Measurements from ENCODE around the gene SNRPN. TPM values are rescaled to one million over a fixed set of nuclear protein-coding genes. Genes with fewer than 3 reads are reported as not detected.

SNRPN gene
- total RNA-seq, 1 experiment from 2014 or later, result 2.0 TPM

DNA sequence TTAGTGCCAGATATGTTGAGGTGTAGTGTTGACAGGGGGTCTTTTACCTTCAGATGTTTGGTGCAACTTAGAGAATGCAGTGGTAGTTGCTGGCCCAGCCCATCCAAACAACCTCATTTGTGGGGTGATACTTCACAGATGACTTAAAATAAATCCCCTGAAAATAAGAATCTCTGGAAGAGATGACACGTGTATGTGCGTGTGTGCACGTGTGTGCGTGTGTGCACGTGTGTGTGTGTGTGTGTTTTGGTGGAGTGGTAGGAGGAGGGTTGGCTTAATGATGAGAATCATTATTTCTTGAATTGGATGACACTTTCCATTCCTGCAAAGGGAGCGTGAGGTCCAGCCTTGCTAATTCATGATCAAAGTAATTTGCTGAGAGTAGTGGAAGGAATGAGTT lies 31.9 kb downstream of the SNRPN start:
- BruUV-seq (replicated peaks), result no TSS peak
- CTCF ChIA-PET, result no interaction called here
- intact Hi-C loops (cut with micrococcal nuclease), result no loop called here

GRCh38 chr15:25019434-25019833 lies 64.6 kb downstream of the SNRPN start:
- no peaks in the 10 kb centered on the region for H3K36me3 ChIP-seq (ENCODE audit: control insufficient read depth in 1 of 2, insufficient read depth in 2 of 2, low read length in 2 of 2)
- no peak overlapping the region for H2AFZ ChIP-seq (ENCODE audit: low read depth, low read length, poor library complexity, severe bottlenecking)
- peaks cover 3 to 33% of the 10 kb centered on the region in 2 experiments; a peak in 3 of 4 replicates for H3K9me3 ChIP-seq (ENCODE audit: control insufficient read depth in 1 of 2, insufficient read depth in 1 of 2, low read depth in 1 of 2, low read length in 2 of 2)
- H3K4me2 ChIP-seq (ENCODE audit: low read length), result no peak overlapping the region
- H3K4me1 ChIP-seq (ENCODE audit: control insufficient read depth in 1 of 2, insufficient read depth in 2 of 2, low read length in 2 of 2), result no peaks in the 10 kb centered on the region
- no peaks in the 10 kb centered on the region for H3K9me2 ChIP-seq (ENCODE audit: insufficient read depth)
- no peak overlapping the region for H3K27ac ChIP-seq (ENCODE audit: low read depth, low read length)
- ChIA-PET RAD21 (ENCODE audit: low non-redundant PET in 1 of 2, low total read pairs in 2 of 2, uncharacterized antibody in 2 of 2, unreplicated experiment in 2 of 2) (no interaction called here), CTCF (no interaction called here), POLR2A (no interaction called here)
- H3K9ac ChIP-seq (ENCODE audit: low read length), result no peak overlapping the region
- no peak for DNase-seq (ENCODE audit: low read depth, low spot score)
- no peaks in the 10 kb centered on the region for H3K79me2 ChIP-seq (ENCODE audit: insufficient read depth, low read length)
- no peak overlapping the region for H3K4me3 ChIP-seq (replicated peaks in 1 of 2; ENCODE audit: low read depth in 1 of 2, low read length in 2 of 2)
- H4K20me1 ChIP-seq (ENCODE audit: insufficient read depth), result no peaks in the 10 kb centered on the region
- H3K27me3 ChIP-seq (ENCODE audit: insufficient read depth, low read length), result no peaks in the 10 kb centered on the region
- no TSS peak for BruUV-seq (replicated peaks)
- TF ChIP-seq SP1 (IDR thresholded peaks at IDR 0.05; ENCODE audit: low read depth) (no peak), YY1 (IDR thresholded peaks at IDR 0.05; ENCODE audit: extremely low read depth, insufficient replicate concordance, low read depth, low read length) (no peak), EZH2 (IDR thresholded peaks at IDR 0.05) (no peak), EGR1 (IDR thresholded peaks at IDR 0.05; ENCODE audit: low read depth) (no peak), FOSL1 (IDR thresholded peaks at IDR 0.05; ENCODE audit: low read depth) (no peak), ZNF274 (IDR thresholded peaks at IDR 0.05; ENCODE audit: low read depth, low read length) (no peak), RAD21 (IDR thresholded peaks at IDR 0.05; ENCODE audit: low read depth) (no peak), CEBPB (IDR thresholded peaks at IDR 0.05; ENCODE audit: low read depth) (no peak), SRF (IDR thresholded peaks at IDR 0.05; ENCODE audit: low read depth) (no peak)
- TF ChIP-seq, protein P1, sequence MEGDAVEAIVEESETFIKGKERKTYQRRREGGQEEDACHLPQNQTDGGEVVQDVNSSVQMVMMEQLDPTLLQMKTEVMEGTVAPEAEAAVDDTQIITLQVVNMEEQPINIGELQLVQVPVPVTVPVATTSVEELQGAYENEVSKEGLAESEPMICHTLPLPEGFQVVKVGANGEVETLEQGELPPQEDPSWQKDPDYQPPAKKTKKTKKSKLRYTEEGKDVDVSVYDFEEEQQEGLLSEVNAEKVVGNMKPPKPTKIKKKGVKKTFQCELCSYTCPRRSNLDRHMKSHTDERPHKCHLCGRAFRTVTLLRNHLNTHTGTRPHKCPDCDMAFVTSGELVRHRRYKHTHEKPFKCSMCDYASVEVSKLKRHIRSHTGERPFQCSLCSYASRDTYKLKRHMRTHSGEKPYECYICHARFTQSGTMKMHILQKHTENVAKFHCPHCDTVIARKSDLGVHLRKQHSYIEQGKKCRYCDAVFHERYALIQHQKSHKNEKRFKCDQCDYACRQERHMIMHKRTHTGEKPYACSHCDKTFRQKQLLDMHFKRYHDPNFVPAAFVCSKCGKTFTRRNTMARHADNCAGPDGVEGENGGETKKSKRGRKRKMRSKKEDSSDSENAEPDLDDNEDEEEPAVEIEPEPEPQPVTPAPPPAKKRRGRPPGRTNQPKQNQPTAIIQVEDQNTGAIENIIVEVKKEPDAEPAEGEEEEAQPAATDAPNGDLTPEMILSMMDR (IDR thresholded peaks at IDR 0.05 in 2 of 3, conservative IDR thresholded peaks at IDR 0.05 in 1 of 3; ENCODE audit: borderline replicate concordance in 1 of 3, insufficient read depth in 1 of 3, low read depth in 2 of 3, low read length in 2 of 3), result no peak
- intact Hi-C loops (cut with micrococcal nuclease), result no loop called here
- ATAC-seq, result no peak

More for the DNA sequence above, 31.9 kb downstream of the SNRPN start:
- no peaks in the 10 kb centered on the region for H3K27me3 ChIP-seq (ENCODE audit: insufficient read depth, low read length)
- no peaks in the 10 kb centered on the region for H3K4me1 ChIP-seq (ENCODE audit: control insufficient read depth in 1 of 2, insufficient read depth in 2 of 2, low read length in 2 of 2)
- no peaks in the 10 kb centered on the region for H3K9me2 ChIP-seq (ENCODE audit: insufficient read depth)
- no peak for DNase-seq (ENCODE audit: low read depth, low spot score)
- H3K4me3 ChIP-seq (replicated peaks in 1 of 2; ENCODE audit: low read depth in 1 of 2, low read length in 2 of 2), result no peak overlapping the region
- POLR2A ChIA-PET, result no interaction called here
- H3K36me3 ChIP-seq (ENCODE audit: control insufficient read depth in 1 of 2, insufficient read depth in 2 of 2, low read length in 2 of 2), result no peaks in the 10 kb centered on the region
- no peak overlapping the region for H3K9ac ChIP-seq (ENCODE audit: low read length)
- RAD21 ChIA-PET (ENCODE audit: low non-redundant PET in 1 of 2, low total read pairs in 2 of 2, uncharacterized antibody in 2 of 2, unreplicated experiment in 2 of 2), result no interaction called here
- H3K9me3 ChIP-seq (ENCODE audit: control insufficient read depth in 1 of 2, insufficient read depth in 1 of 2, low read depth in 1 of 2, low read length in 2 of 2), result peaks cover 0 to 38% of the 10 kb centered on the region in 2 experiments; a peak in 2 of 4 replicates
- H3K27ac ChIP-seq (ENCODE audit: low read depth, low read length), result no peak overlapping the region
- H2AFZ ChIP-seq (ENCODE audit: low read depth, low read length, poor library complexity, severe bottlenecking), result no peak overlapping the region
- no peak for TF ChIP-seq RAD21 (IDR thresholded peaks at IDR 0.05; ENCODE audit: low read depth)
- no peak for TF ChIP-seq EZH2phosphoT487 (IDR thresholded peaks at IDR 0.05; ENCODE audit: borderline replicate concordance)
- no peak for TF ChIP-seq CEBPB (IDR thresholded peaks at IDR 0.05; ENCODE audit: low read depth)
- no peak for TF ChIP-seq POLR2AphosphoS5 (IDR thresholded peaks at IDR 0.05; ENCODE audit: low read depth, low read length)
- TF ChIP-seq ZNF274 (IDR thresholded peaks at IDR 0.05; ENCODE audit: low read depth, low read length), result no peak
- TF ChIP-seq SP1 (IDR thresholded peaks at IDR 0.05; ENCODE audit: low read depth), result no peak
- TF ChIP-seq TCF7L2 (IDR thresholded peaks at IDR 0.05; ENCODE audit: borderline replicate concordance, extremely low read depth, insufficient read depth, insufficient read length), result no peak
- no peak for TF ChIP-seq JUND (IDR thresholded peaks at IDR 0.05)
- no peak for TF ChIP-seq SRF (IDR thresholded peaks at IDR 0.05; ENCODE audit: low read depth)
- TF ChIP-seq YY1 (IDR thresholded peaks at IDR 0.05; ENCODE audit: extremely low read depth, insufficient replicate concordance, low read depth, low read length), result no peak
- H4K20me1 ChIP-seq (ENCODE audit: insufficient read depth), result no peaks in the 10 kb centered on the region
- H3K79me2 ChIP-seq (ENCODE audit: insufficient read depth, low read length), result no peaks in the 10 kb centered on the region
- no peak for ATAC-seq
- no peak overlapping the region for H3K4me2 ChIP-seq (ENCODE audit: low read length)
